GM12873 (cell line): ENCODE measurements around the gene DBP.

Experiments
- TF ChIP-seq, protein P1 (sequence below): IDR thresholded peaks from 2 replicates; pipeline ENCODE4 v1.5.1; 2012; ENCODE audit warnings: low read depth, mild to moderate bottlenecking, moderate library complexity, low read length, control low read depth; ENCODE audit not compliant: insufficient read depth; ENCODE audit errors: missing control alignments

DBP gene

DNA sequence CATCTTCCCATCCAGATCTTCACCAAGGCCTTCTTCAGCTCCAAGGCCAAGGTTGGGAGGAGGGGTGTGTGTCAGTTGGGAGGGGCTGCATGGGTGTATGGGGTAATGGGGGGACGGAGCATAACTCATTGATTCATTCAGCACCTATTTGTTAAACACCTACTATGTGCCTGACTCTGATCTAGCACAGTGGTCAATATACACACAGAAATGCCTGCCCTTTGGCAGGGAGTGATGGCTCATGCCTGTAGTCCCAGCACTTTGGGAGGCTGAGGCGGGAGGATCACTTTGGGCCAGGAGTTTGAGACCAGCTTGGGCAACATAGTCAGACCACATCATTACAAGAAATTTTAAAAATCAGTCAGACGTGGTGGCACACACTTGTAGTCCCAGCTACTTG, 49.8 kb downstream of the DBP start:
- TF ChIP-seq, protein P1, sequence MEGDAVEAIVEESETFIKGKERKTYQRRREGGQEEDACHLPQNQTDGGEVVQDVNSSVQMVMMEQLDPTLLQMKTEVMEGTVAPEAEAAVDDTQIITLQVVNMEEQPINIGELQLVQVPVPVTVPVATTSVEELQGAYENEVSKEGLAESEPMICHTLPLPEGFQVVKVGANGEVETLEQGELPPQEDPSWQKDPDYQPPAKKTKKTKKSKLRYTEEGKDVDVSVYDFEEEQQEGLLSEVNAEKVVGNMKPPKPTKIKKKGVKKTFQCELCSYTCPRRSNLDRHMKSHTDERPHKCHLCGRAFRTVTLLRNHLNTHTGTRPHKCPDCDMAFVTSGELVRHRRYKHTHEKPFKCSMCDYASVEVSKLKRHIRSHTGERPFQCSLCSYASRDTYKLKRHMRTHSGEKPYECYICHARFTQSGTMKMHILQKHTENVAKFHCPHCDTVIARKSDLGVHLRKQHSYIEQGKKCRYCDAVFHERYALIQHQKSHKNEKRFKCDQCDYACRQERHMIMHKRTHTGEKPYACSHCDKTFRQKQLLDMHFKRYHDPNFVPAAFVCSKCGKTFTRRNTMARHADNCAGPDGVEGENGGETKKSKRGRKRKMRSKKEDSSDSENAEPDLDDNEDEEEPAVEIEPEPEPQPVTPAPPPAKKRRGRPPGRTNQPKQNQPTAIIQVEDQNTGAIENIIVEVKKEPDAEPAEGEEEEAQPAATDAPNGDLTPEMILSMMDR: no peak

DNA sequence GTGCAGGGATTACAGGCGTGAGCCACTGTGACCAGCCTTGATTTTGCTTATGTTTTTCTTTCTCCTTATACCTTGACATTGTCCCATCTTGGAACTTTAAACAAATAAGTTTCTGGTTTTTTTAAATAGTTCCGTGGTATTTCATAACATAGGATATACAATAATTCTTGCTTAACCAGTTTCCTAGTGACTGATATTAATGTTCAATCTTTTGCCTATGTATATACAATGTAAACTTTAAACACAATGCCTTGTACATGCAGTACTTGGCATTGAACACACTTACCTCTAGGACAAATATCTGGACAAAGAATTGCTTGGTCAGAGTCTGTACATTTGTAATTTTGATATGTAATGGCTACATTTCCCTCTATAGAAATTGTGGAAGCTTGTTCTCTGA, 55.0 kb downstream of the DBP start:
- TF ChIP-seq, protein P1: no peak
